Epithelial cell of proximal tubule (primary cell): ENCODE results near the gene BICDL1. TPM values are rescaled to one million over a fixed set of nuclear protein-coding genes. Genes with fewer than 3 reads are reported as not detected.

Experiments used
- DNase-seq: peaks from one replicate; pipeline ENCODE4 v3.0.0-alpha.2; 2011; ENCODE audit warnings: low read depth
- H3K4me3 ChIP-seq: 2 replicates; pipeline ENCODE4 v1.5.1; 2011; ENCODE audit warnings: low read depth, mild to moderate bottlenecking, low read length
- total RNA-seq: library from RNA; depleted of rRNA; stranded (reverse); fragments of >200 nt; gene quantifications from 2 replicates; pipeline ENCODE4 v1.2.3, GENCODE V29; 2015
- TF ChIP-seq, protein P1 (sequence below): conservative IDR thresholded peaks from 2 replicates; pipeline ENCODE4 v1.5.1; 2012; ENCODE audit warnings: low read depth, mild to moderate bottlenecking, low read length

Gene BICDL1
- total RNA-seq, 1 donor from 2014 or later: 4.6 TPM

DNA sequence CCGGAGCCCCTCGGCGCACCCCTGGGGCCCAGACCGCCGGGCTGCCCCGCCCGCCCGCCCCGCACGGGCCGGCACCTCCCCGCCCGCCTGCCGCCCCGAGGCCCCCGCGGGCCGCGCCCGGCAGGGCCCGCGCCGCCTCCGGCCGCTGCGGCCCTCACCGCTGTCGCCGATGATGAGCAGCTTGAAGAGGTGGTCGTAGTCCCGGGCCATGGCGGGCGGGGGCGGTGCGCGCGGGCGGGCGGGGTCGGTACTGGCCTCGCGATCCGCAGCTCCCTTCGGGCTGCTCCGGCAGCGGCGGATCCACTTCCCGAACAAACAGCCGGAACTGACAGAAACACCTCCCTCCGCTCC, 127.4 kb downstream of the BICDL1 start, which contains the start of gene RAB35:
Gene RAB35 (minus strand): TSS at position 313 of the 351 bp plus-strand sequence. CDS start 103 bp downstream, at position 210.
- TF ChIP-seq, protein P1, sequence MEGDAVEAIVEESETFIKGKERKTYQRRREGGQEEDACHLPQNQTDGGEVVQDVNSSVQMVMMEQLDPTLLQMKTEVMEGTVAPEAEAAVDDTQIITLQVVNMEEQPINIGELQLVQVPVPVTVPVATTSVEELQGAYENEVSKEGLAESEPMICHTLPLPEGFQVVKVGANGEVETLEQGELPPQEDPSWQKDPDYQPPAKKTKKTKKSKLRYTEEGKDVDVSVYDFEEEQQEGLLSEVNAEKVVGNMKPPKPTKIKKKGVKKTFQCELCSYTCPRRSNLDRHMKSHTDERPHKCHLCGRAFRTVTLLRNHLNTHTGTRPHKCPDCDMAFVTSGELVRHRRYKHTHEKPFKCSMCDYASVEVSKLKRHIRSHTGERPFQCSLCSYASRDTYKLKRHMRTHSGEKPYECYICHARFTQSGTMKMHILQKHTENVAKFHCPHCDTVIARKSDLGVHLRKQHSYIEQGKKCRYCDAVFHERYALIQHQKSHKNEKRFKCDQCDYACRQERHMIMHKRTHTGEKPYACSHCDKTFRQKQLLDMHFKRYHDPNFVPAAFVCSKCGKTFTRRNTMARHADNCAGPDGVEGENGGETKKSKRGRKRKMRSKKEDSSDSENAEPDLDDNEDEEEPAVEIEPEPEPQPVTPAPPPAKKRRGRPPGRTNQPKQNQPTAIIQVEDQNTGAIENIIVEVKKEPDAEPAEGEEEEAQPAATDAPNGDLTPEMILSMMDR: no peak
- no peak for DNase-seq
- H3K4me3 ChIP-seq: peak within 1 kb of the TSS; percentile 95

DNA sequence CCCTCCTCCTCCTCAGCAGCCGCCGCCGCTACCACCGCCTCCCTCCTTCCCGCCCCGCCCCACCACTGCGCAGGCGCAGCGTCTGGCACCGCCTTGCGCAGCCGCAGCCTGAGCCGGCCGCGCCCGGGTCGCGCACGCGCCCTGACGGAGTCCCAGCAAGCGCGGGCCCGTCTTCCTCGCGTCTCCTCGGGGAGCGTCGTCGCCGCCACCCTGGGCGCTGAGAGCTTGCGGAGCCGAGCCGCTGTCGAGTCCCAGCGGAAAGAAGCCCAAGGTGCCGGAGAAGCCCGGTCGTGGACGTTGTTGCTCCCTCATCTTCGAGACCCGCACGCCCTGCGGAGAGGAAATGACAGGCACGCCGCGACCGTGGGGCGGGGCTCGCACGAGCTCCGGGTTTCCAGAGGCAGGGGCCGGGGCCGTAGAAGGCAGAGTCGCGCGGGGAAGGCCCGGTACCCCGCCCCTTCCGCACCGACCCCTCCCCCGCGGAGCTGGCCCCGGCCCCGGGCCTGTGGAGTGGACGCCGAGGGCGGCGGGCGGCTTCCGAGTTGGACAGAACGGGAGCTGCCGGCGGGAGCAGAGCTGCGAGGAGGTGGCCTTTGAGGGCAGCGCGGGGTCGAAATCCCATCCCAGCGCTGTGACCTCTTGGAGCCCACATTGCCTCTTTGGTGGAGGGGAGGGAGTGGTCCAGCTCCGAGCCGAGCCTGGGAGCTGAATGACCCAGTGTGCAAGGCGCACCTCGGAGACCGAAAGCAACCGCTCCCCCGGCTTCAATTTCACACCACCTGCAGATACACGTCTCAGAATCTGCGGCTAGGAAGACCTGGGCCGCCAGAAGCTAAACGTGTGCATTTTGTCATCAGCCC, 128.0 kb downstream of the BICDL1 start:
- peak overlapping the region; percentile 95 for H3K4me3 ChIP-seq
- no peak for DNase-seq
- TF ChIP-seq, protein P1: no peak

DNA sequence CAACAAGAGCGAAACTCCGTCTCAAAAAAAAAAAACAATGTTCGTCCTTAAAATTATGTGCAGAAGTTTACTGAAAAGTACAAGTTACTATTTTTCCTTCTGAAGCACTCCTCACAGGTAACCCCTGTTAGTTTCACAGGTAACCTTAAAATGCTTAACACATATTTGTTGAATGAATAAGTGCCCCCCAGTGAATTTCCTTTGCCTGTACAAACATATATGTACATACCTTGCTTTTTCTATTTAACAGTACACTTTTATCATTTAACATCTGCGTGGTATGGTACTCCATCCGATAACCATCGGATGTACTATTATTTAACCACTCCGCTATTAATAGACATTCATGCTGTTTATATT, 128.9 kb downstream of the BICDL1 start:
- H3K4me3 ChIP-seq: peak overlapping the region; percentile 95
- no peak for DNase-seq
- TF ChIP-seq, protein P1: no peak

DNA sequence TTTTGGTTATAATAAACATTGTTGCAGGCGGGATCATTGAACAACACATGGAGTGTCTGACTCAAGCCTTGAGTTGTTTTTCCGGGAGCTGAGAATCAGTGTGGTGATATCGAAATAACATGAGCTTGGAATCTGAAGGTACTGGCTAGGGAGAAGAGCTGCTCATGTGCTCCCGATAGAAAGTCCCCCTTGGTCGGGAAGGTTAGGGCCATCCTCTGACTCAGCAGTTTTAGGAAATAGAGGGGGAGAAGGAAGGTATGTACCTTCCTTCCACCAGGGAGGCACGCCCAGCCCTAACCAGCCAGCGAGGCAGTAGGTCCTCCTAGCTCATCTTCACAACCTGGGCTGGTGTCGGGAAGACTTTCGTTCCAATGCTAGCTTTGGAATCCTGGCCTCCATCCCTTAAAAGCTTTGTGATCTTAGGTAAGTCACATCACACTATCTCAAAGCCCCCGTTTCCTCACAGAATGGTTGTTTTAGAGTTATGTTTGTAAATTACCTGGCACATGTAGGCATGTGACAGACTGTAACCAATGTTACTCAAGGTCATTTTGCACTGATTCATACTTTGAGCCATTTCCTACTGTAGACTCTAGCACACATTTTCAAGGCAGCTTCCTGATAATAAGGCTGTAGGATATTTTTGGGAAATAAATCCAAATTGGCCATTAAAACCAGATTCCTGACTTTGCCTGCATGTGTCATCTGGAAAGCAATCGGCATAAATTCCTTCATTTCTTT, 129.5 kb downstream of the BICDL1 start:
- H3K4me3 ChIP-seq: peak overlapping the region; percentile 95
- TF ChIP-seq, protein P1: no peak
- no peak for DNase-seq

DNA sequence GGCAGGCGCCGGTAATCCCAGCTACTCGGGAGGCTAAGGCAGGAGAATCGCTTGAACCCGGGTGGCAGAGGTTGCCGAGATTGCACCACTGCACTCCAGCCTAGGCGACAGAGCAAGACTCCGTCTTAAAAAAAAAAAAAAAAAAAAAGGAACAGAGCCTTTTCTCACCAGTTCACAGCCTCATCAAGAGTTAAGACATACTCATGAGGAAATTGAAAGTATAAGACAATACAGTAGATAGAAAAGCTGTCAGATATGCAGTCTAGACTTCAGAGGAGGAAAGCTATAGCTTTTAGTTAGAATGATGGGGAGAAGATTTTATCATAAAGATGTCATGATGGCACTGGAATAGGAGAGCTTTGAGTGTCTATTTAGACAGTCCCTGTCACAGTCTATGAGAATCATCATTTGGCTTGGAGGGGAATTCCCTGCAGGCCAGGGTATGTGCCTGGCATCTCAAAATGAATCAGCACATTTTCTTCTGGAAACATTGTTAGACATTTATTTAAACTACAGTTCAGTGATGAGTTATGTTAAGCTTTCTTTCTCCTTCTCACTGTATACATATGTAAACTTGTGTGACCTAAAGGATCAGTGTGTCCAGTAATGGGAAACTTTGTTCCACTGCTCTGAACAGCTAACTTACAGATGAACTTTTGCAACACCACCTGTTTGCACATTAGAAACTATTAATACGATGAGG, 130.4 kb downstream of the BICDL1 start:
- no peak overlapping the region for H3K4me3 ChIP-seq
- DNase-seq: no peak

DNA sequence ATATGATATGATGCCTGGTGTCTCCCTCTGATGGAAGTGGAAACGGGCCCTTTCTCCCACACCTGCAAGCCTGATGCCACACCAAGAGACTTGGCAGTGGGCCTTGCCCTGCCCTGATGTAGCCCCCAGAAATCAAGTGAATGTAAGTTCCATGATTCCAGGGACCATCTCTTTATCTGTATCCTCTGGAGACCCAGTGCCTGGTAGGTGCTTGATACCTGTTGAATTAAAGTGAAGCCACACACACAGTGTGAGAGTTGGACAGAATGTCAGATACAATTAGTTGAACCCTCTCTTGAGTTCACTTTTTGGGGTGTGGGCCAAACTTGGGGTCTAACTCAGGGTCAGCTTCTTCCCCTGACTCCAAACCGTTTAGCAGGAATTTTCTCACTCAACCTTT, 132.3 kb downstream of the BICDL1 start:
- no peak for DNase-seq
- no peak overlapping the region for H3K4me3 ChIP-seq
- TF ChIP-seq, protein P1: no peak

More for the DNA sequence above, 130.4 kb downstream of the BICDL1 start:
- TF ChIP-seq, protein P1: no peak
